GM23248 (cell line): ENCODE measurements around the gene KIF6.

Experiments
- EZH2 ChIP-seq: fragments of 200-600 bp; sonication (generic); IDR thresholded peaks from 2 replicates; pipeline ENCODE4 v1.6.1; 2018; ENCODE audit warnings: antibody characterized with exemption, mild to moderate bottlenecking; ENCODE audit not compliant: insufficient read depth, poor library complexity, severe bottlenecking
- EZH2phosphoT487 ChIP-seq: fragments of 200-600 bp; sonication (generic); IDR thresholded peaks from 2 replicates; pipeline ENCODE4 v1.6.1; 2018; ENCODE audit warnings: antibody characterized with exemption, moderate library complexity, mild to moderate bottlenecking, low read depth; ENCODE audit not compliant: insufficient read depth

DNA sequence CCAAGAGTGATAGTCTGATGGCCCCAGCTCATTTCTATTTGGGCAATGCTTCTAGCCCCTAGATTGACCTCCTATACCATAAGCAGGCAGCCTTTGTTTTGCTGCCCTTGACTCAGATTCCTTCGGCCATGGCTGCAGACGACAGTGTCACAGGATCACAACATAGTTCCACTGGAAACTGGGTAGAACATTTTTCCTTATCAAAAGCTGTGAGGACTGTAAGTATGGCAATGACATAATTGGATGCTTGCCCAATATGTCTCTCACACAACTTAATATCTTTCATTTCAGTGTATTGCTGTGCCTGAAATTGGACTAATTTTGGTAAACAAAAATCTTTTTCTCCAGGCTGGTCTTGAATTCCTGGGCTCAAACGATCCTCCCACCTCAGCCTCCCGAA lies 22.9 kb downstream of the KIF6 start:
- no peak for TF ChIP-seq EZH2
- TF ChIP-seq EZH2phosphoT487 = no peak
